Bronchial epithelial cell (primary cell): ENCODE results near the gene DUSP11. TPM values are rescaled to one million over a fixed set of nuclear protein-coding genes. Genes with fewer than 3 reads are reported as not detected.
A peak's percentile ranks its signal among the peaks of the same experiment; 100 is the strongest.

Experiments used
- DNase-seq: peaks from one replicate; pipeline ENCODE4 v3.0.0-alpha.2; 2010; ENCODE audit warnings: low read depth
- FAIRE-seq: peaks from 2 replicates; lab custom pipeline; 2011; peaks lifted over from hg19 to GRCh38; lab: Jason Lieb, UNC
- H3K27me3 ChIP-seq: 2 replicates; pipeline ENCODE4 v1.5.1; 2011; ENCODE audit warnings: low read length; ENCODE audit not compliant: control insufficient read depth, insufficient read depth
- H3K36me3 ChIP-seq: 2 replicates; pipeline ENCODE4 v1.5.1; 2011; ENCODE audit warnings: low read length; ENCODE audit not compliant: control insufficient read depth, insufficient read depth
- H3K4me3 ChIP-seq: 2 replicates; pipeline ENCODE4 v1.5.1; 2011; ENCODE audit warnings: mild to moderate bottlenecking, low read depth, low read length, control low read depth
- total RNA-seq: library from RNA; depleted of rRNA; stranded (reverse); fragments of >200 nt; gene quantifications from 2 replicates; pipeline ENCODE4 v1.2.1, GENCODE V29; 2014
- TF ChIP-seq, protein P1 (sequence below): IDR thresholded peaks from 2 replicates; pipeline ENCODE4 v1.5.1; 2011; ENCODE audit warnings: mild to moderate bottlenecking, moderate library complexity, low read length, control low read depth, inconsistent platforms; ENCODE audit not compliant: insufficient read depth, severe bottlenecking

Gene DUSP11
- total RNA-seq, 1 donor from 2014 or later = 28.4 TPM

DNA sequence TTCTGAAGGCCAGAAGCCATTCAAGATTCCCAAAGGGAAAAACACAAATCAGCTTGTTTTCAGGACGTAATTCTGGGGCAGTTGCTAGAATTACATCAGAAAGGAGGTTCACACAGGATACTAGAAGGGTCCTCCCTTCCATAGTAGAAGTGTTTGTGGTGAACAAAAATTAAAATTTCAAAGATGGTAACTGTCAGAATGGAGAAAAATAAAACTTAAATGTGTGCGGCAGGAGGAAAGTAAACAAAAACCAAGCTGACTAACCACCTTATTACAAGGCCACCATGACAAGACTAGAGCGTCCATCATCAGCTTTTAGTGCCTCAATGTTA is 33.1 kb downstream of the DUSP11 start:
- H3K27me3 ChIP-seq = no peaks in the 10 kb centered on the region
- TF ChIP-seq, protein P1, sequence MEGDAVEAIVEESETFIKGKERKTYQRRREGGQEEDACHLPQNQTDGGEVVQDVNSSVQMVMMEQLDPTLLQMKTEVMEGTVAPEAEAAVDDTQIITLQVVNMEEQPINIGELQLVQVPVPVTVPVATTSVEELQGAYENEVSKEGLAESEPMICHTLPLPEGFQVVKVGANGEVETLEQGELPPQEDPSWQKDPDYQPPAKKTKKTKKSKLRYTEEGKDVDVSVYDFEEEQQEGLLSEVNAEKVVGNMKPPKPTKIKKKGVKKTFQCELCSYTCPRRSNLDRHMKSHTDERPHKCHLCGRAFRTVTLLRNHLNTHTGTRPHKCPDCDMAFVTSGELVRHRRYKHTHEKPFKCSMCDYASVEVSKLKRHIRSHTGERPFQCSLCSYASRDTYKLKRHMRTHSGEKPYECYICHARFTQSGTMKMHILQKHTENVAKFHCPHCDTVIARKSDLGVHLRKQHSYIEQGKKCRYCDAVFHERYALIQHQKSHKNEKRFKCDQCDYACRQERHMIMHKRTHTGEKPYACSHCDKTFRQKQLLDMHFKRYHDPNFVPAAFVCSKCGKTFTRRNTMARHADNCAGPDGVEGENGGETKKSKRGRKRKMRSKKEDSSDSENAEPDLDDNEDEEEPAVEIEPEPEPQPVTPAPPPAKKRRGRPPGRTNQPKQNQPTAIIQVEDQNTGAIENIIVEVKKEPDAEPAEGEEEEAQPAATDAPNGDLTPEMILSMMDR = no peak
- FAIRE-seq = no peak
- DNase-seq = no peak
- H3K36me3 ChIP-seq = peaks cover 8% of the 10 kb centered on the region
- H3K4me3 ChIP-seq = no peak overlapping the region

DNA sequence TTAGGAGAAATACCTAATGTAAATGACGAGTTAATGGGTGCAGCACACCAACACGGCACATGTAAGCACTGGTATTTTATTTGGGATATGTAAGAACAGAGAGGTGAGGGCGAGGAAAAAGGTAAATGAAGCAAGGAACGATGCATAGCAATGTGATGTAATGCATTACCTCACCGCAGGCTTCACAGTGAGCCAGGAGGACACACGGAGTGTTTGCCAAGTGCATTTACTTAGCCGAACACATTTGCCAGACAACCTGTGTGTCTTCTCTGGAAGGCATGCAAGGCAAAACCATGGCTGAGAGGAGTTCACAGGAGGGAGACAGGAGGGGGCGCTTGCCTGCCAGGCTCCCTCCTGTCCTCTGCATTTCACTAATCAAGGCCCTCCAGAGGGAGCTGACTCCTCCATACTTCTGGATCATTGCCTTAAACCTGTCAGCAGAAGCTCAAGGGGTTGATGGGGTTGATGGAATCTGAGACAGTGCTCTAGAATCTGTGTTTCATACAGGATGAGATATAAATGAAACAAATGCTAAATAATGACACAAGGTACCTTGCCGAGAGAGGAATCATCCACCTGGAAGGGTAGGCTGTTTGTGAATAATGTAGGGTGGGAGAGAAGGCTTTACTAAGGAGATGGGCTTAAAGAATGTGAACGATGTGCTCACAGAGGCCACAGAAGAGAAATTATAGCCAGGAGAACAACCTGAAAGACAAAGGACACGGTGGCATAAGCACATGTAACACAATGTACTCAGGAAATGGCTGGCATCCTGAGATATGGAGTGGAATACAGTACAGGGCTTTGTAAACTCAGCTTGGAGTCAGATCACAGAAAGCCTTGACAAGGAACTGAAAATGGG is 33.7 kb downstream of the DUSP11 start:
- peaks cover 7% of the 10 kb centered on the region for H3K36me3 ChIP-seq
- no peak for FAIRE-seq
- TF ChIP-seq, protein P1 = no peak
- DNase-seq = no peak
- H3K4me3 ChIP-seq = no peak overlapping the region
- H3K27me3 ChIP-seq = no peaks in the 10 kb centered on the region

DNA sequence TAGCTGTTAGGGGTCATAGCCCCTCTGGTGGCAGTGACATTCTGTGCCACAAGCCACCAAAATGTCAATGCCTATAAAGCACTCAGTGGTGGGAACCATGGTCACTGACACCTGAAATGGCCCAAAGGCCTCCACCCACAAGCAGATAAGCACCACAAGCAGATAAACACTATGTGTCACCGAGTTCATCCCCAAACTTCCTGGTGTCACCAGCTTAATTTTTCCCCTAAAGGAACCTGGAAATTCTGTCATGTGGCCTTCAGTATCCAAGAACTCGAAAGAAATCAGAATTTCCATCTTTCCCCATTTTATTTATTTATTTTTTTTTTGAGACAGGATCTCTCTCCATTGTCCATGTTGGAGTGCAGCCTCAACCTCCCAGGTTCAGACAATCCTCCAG is 39.1 kb downstream of the DUSP11 start:
- no peaks in the 10 kb centered on the region for H3K36me3 ChIP-seq
- H3K4me3 ChIP-seq = no peak overlapping the region
- no peaks in the 10 kb centered on the region for H3K27me3 ChIP-seq
- FAIRE-seq = no peak
- DNase-seq = no peak
- TF ChIP-seq, protein P1 = no peak

DNA sequence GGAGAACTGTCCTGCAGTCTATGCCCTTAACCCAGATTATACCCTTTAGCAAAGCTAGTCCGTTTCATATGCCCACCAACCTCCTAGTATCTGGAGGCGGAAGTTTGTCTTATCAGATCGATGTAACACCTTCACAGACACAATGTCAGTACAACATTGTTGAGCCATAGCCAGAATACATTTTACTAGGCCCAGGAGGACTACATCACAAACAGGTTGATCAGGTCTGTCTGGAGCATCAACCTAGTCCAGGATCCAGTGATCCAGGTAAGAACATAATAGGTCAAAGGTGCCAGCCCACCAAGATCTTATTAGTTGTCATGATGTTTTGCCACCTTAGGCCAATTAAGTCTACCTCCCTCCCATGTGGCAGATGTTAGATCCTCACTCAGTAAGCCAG is 40.8 kb downstream of the DUSP11 start:
- Histone ChIP-seq H3K36me3 (no peaks in the 10 kb centered on the region), H3K27me3 (no peaks in the 10 kb centered on the region), H3K4me3 (no peak overlapping the region)
- no peak for FAIRE-seq
- TF ChIP-seq, protein P1 = no peak
- no peak for DNase-seq

DNA sequence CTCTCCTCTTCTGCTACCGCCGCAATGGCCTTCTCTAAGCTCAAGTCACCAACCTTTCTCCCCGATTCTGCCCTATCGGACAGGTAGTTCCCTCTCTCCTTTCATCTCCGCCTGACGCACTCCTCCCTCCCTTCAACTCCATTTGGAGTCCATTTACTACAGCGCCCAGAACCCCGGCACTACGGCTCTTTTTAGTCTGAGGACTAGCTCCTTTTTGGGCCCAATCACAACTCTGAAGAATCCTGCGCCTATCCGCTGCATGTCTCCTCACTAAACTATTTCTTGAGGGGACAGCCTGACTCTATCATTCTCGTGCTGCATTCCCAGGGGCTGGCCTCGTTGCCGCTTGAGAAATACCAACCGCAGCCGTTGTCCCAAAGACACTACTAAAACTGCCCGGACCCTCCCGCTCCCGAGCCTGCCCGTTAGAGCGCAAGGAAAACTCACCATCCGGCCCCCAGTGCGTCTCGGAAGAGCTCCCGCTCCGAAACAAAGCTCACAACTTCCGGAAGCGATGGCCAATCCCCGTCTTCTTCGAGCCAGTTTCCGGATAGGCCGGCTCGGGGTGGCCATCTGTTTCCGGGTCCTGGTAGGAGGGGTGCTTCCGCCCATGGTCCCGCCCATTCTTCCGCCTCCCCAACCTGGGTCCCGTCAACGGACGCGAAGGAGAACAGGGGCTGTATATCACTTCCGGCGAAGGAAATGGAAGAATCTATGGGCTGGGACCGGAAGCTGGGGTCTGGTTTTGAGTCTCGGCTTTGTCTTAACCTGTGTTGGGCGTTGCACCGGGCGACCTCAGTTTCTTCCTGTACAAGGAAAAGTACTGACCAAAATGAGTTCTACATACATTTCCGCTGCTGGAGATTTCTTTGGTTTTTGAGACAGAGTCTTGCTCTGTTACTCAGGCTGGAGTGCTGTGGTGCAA is 42.8 kb downstream of the DUSP11 start, which contains the start of gene TPRKB:
TPRKB (minus strand) TSS at position 491 of the 925 bp plus-strand sequence. CDS start 2,776 bp downstream, outside the sequence.
- FAIRE-seq = no peak
- DNase-seq = peak; percentile 90
- TF ChIP-seq, protein P1 = no peak
- Histone ChIP-seq H3K36me3 (no peaks in the 10 kb centered on the region), H3K27me3 (no peaks in the 10 kb centered on the region), H3K4me3 (peak within 1 kb of the TSS; percentile 57)
